ENCODE measurements around the gene UGP2.

The UGP2 gene

DNA sequence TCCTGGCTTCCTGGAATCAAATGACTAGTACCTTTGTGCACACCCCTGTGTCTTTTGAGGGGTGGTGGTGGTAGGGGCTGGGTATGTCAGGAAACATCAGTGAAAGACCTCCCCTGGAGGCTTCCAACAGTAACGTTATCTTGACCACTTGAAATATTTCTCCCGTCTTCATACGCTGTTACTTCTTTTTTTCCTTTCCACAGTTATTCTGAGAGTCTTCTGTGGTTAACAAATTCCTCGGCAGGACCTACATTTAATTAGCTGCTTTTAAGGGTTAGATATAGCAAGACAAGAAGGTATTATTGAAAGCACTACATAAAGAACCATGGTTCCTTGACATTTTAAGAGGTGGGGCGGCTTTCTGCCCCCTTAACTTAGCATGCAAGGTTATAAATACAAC lies 34.6 kb downstream of the UGP2 start:
- DNase-seq (ENCODE audit: low spot score): no peak
- no peak for TF ChIP-seq CTCF (IDR thresholded peaks at IDR 0.05; ENCODE audit: extremely low read depth, missing control alignments)

GRCh38 chr2:63878486-63878885 lies 36.8 kb downstream of the UGP2 start:
- TF ChIP-seq CTCF (IDR thresholded peaks at IDR 0.05; ENCODE audit: extremely low read depth, missing control alignments): no peak
- DNase-seq (ENCODE audit: low spot score): no peak

GRCh38 chr2:63879876-63880433 lies 38.3 kb downstream of the UGP2 start:
- no peak for DNase-seq (ENCODE audit: low spot score)
- no peak for TF ChIP-seq CTCF (IDR thresholded peaks at IDR 0.05; ENCODE audit: extremely low read depth, missing control alignments)

DNA sequence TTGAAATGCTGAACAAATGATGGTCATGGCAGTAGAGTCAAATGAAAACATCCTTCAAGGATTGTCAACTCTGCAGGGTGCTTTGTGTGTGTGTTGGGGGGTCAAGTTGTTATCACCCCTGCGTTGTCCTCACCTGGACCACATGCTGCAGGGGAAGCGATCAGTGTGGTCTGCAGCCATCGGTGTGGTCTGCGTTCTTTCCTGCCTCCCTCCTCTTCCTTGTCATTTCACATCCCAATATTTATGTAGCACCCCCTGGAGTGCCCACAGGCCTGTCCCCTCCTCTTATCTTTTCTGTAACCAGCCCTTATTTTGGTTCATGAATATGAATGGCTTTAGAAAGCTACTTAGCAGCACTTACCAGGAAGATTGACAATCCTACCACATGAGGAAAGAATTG lies 38.9 kb downstream of the UGP2 start:
- DNase-seq (ENCODE audit: low spot score): no peak
- TF ChIP-seq CTCF (IDR thresholded peaks at IDR 0.05; ENCODE audit: extremely low read depth, missing control alignments): no peak

GRCh38 chr2:63881205-63881604 lies 39.5 kb downstream of the UGP2 start:
- no peak for TF ChIP-seq CTCF (IDR thresholded peaks at IDR 0.05; ENCODE audit: extremely low read depth, missing control alignments)

DNA sequence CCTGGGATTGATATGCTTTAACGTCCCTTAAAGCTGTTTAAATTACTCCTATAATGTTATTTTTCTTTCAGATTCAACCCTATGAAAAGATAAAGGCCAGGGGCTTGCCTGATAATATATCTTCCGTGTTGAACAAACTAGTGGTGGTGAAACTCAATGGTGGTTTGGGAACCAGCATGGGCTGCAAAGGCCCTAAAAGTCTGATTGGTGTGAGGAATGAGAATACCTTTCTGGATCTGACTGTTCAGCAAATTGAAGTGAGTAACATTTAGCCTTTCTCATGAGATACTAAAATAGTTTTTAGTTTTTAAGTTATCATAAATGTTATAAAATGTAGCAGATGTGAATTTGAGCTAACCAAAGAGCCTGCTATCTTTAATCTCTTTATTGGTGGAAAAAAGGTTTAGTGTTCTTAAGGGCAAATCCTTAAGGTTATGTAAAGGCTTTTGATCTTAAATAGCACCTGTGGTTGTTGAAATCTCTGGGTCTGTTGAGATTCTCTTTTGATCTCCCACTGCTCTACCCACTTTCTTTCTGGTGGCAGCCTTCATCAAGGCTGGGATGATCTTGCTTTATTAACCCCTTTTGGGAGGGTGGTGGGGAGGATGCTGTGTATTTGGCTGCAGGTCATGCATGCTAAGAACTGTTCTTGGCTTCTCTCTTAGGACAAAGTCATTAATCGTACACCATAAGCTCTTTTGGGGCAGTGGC lies 40.9 kb downstream of the UGP2 start:
- no peak for DNase-seq (ENCODE audit: low spot score)
- TF ChIP-seq CTCF (IDR thresholded peaks at IDR 0.05; ENCODE audit: extremely low read depth, missing control alignments): no peak

More at GRCh38 chr2:63881205-63881604, 39.5 kb downstream of the UGP2 start:
- DNase-seq (ENCODE audit: low spot score): no peak

DNA sequence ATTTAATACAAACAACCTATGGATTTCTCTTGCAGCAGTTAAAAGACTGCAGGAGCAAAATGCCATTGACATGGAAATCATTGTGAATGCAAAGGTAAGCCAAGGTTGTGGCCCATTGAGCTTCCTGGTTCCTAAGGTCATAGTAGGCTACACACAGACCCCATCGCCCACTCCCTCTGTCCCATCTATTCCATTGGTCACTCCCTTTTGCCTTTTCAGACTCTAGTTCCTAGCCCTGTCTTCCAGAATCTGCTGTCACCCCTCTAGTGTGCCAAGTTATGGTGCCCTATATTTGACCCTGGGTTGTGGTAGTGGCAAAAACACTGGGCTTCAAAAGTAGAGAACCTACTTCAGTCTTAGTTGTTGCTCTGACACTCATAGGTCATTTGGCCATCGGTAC lies 44.7 kb downstream of the UGP2 start:
- DNase-seq (ENCODE audit: low spot score): no peak
- TF ChIP-seq CTCF (IDR thresholded peaks at IDR 0.05; ENCODE audit: extremely low read depth, missing control alignments): no peak

All from GM20000 (cell line).